ENCODE measurements around the gene GALC. TPM values are rescaled to one million over a fixed set of nuclear protein-coding genes. Genes with fewer than 3 reads are reported as not detected.
A peak's percentile ranks its signal among the peaks of the same experiment; 100 is the strongest.

Gene GALC
- total and polyA plus RNA-seq, 2 experiments from 2014 or later, result 13.1 to 24.0 TPM

DNA sequence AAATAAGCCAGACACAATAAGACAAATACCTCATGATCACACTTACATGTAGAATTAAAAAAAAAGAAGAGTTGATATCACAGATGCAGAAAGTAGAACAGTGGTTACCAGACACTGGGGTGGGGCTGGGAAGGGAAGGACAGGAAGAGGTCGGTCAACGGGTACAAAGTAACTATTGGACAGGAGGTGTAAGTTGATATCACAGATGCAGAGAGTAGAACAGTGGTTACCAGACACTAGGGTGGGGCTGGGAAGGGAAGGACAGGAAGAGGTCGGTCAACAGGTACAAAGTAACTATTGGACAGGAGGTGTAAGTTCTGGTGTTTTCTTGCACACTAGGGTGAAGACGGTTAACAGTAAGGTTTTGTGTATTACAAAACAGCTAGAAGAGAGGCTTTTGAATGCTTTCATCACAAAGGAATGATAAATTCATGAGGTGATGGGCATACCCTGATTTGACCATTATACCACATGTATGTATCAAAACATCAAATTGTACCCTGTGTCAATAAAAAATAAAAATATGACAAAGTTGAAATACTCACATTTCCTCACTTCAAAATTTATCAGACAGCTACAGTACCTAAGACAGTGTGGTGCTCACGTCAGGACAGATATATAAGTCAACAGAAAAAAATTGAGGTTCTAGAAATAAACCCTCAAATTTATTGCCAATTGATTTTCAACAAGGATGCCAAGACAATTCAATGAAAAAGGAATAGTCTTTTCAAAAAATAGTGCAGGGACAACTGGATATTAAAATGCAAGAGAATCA, 32.8 kb downstream of the GALC start:
- no peak for DNase-seq
- 93 to 96% methylated on average over 4 to 5 of the region's 5 CpGs for WGBS, 2 experiments (ENCODE audit: low coverage in 1 of 2, low lambda C conversion rate in 2 of 2, missing lambda C conversion rate in 2 of 2)

DNA sequence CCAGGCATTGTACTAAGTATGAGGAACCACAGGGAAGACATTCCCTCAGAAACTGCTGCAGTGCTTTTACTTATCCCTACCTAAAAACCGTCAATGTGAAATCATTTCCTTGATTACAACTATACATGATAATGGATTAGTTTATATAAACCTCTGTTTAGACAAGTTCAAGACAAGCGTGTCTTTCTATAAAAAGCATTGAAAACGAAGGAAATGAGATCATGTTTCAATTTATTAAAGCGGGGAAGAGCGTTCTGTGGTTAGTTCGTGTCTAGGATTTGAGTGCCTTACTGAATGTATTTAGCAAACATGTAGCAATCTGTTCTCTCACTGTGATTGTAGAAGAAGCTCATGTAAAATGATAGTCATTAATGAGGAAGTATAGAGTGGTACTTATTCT, 37.5 kb downstream of the GALC start:
- Histone ChIP-seq H3K79me2 (ENCODE audit: insufficient read depth) (no peaks in the 10 kb centered on the region), H3K9me3 (ENCODE audit: low read depth) (no peaks in the 10 kb centered on the region), H3K36me3 (ENCODE audit: low read depth) (no peaks in the 10 kb centered on the region), H2AFZ (peak overlapping the region; percentile 10; the same call in 1 of the 2 replicates), H3F3A (ENCODE audit: insufficient read depth) (no peaks in the 10 kb centered on the region), H3K4me1 (ENCODE audit: insufficient read depth) (no peaks in the 10 kb centered on the region), H3K9me2 (ENCODE audit: insufficient read depth) (no peaks in the 10 kb centered on the region), H3K4me3 (no peak overlapping the region), H3K27me3 (replicated peaks; ENCODE audit: insufficient read depth) (no peaks in the 10 kb centered on the region), H3K27ac (no peak overlapping the region), H3K4me2 (ENCODE audit: unreplicated experiment) (no peak overlapping the region), H3K9ac (no peak overlapping the region), H4K20me1 (ENCODE audit: insufficient read depth) (no peaks in the 10 kb centered on the region)
- in situ Hi-C loops (cut with MboI), result no loop called here
- 52 to 54% methylated on average over 6 of the region's 6 CpGs for WGBS, 2 experiments (ENCODE audit: low coverage in 1 of 2, low lambda C conversion rate in 2 of 2, missing lambda C conversion rate in 2 of 2)
- TF ChIP-seq EZH2phosphoT487 (IDR thresholded peaks at IDR 0.05; ENCODE audit: insufficient read depth, low read depth) (no peak), EZH2 (IDR thresholded peaks at IDR 0.05; ENCODE audit: insufficient read depth, poor library complexity, severe bottlenecking) (no peak)
- DNase-seq, result no peak

More for the DNA sequence above, 32.8 kb downstream of the GALC start:
- Histone ChIP-seq H3K79me2 (ENCODE audit: insufficient read depth) (no peaks in the 10 kb centered on the region), H3K9me3 (ENCODE audit: low read depth) (no peaks in the 10 kb centered on the region), H3K9me2 (ENCODE audit: insufficient read depth) (no peaks in the 10 kb centered on the region), H3K36me3 (ENCODE audit: low read depth) (no peaks in the 10 kb centered on the region), H3K4me3 (no peak overlapping the region), H4K20me1 (ENCODE audit: insufficient read depth) (no peaks in the 10 kb centered on the region), H3K4me1 (ENCODE audit: insufficient read depth) (no peaks in the 10 kb centered on the region), H3K27me3 (replicated peaks; ENCODE audit: insufficient read depth) (no peaks in the 10 kb centered on the region), H2AFZ (no peak overlapping the region), H3F3A (ENCODE audit: insufficient read depth) (no peaks in the 10 kb centered on the region), H3K27ac (no peak overlapping the region), H3K4me2 (ENCODE audit: unreplicated experiment) (no peak overlapping the region), H3K9ac (no peak overlapping the region)
- TF ChIP-seq EZH2 (IDR thresholded peaks at IDR 0.05; ENCODE audit: insufficient read depth, poor library complexity, severe bottlenecking) (no peak), EZH2phosphoT487 (IDR thresholded peaks at IDR 0.05; ENCODE audit: insufficient read depth, low read depth) (no peak)
- in situ Hi-C loops (cut with MboI), result no loop called here

DNA sequence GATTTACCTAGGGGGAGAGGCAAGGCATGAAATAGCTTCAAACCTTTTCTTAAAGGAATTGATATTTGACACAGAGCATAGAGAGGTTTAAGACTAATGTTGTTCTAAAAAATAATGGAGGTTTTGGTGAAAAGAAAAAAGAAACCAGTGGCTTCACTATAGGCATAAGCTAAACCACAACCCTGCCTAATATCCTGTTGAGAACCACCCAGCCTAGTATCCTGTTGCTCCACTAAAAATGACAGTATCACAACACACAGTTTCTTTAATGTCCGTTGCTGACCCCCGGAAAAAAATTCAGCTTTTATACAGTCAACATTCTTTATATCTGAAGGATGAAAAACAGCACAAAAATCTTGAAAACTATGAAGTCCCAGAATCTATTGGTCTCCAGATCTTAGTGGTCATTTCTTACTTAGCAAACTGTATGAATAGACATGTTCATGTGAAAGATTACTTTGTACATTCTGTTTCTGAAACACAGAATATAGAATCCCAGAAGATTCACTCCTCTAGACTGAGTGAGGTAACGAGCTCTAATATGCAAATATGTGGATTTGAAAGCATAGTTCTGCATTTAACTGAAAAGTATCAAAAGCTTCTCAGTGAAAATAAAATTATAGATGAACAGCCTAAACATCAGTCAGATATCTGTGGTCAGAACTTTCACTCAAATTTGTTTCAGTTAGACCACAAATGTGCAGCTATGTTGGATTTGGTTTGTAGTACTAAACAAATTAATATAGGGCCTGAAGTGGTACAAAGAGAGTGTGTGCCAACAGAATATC, 40.5 kb downstream of the GALC start:
- Histone ChIP-seq H2AFZ (no peak overlapping the region), H3K27ac (no peak overlapping the region), H3K9me2 (ENCODE audit: insufficient read depth) (no peaks in the 10 kb centered on the region), H3K4me3 (no peak overlapping the region), H3K36me3 (ENCODE audit: low read depth) (no peaks in the 10 kb centered on the region), H3F3A (ENCODE audit: insufficient read depth) (no peaks in the 10 kb centered on the region), H3K4me2 (ENCODE audit: unreplicated experiment) (no peak overlapping the region), H3K79me2 (ENCODE audit: insufficient read depth) (no peaks in the 10 kb centered on the region), H3K9ac (no peak overlapping the region), H3K9me3 (ENCODE audit: low read depth) (no peaks in the 10 kb centered on the region), H4K20me1 (ENCODE audit: insufficient read depth) (no peaks in the 10 kb centered on the region), H3K27me3 (replicated peaks; ENCODE audit: insufficient read depth) (no peaks in the 10 kb centered on the region), H3K4me1 (ENCODE audit: insufficient read depth) (no peaks in the 10 kb centered on the region)
- TF ChIP-seq EZH2phosphoT487 (IDR thresholded peaks at IDR 0.05; ENCODE audit: insufficient read depth, low read depth) (no peak), EZH2 (IDR thresholded peaks at IDR 0.05; ENCODE audit: insufficient read depth, poor library complexity, severe bottlenecking) (no peak)
- no peak for DNase-seq
- 86 to 92% methylated on average over 3 of the region's 3 CpGs for WGBS, 2 experiments (ENCODE audit: low coverage in 1 of 2, low lambda C conversion rate in 2 of 2, missing lambda C conversion rate in 2 of 2)
- in situ Hi-C loops (cut with MboI), result no loop called here

DNA sequence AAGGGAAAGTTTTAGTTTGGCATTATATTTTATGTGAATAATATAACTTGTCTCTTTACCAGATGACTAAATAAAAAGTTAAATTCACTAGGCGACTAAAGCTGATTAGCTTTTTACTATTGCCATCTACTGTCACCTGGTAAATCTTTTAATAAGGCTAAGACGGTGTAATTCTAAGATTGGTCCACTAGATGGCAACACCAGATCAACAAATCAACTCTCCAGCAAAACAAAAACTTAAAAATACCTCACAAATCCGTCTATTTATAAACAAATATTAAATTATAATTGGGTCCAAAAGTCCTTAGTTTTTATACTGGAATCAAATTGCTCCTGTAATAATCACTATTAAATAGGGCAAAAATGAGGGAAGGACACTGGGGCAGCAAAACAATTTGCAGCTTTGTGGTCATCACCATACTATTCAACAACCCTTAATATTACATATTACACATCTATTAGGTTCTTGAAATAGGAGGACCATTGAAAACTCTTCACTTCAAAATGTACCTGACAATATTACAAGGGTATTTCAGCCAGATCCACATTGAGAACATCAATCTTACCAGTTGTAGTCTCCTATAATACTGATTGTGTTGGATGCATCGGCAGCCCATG, 47.9 kb downstream of the GALC start:
- peak; percentile 48 for DNase-seq
- TF ChIP-seq EZH2 (IDR thresholded peaks at IDR 0.05; ENCODE audit: insufficient read depth, poor library complexity, severe bottlenecking), result no peak
- no peak for TF ChIP-seq EZH2phosphoT487 (IDR thresholded peaks at IDR 0.05; ENCODE audit: insufficient read depth, low read depth)
- in situ Hi-C loops (cut with MboI), result no loop called here

More for the DNA sequence above, 47.9 kb downstream of the GALC start:
- no peaks in the 10 kb centered on the region for H3K9me3 ChIP-seq (ENCODE audit: low read depth)
- WGBS, 2 experiments (ENCODE audit: low coverage in 1 of 2, low lambda C conversion rate in 2 of 2, missing lambda C conversion rate in 2 of 2), result 26 to 27% methylated on average over 4 of the region's 4 CpGs
- no peak overlapping the region for H3K27ac ChIP-seq
- H3K9me2 ChIP-seq (ENCODE audit: insufficient read depth), result no peaks in the 10 kb centered on the region
- no peaks in the 10 kb centered on the region for H3K4me1 ChIP-seq (ENCODE audit: insufficient read depth)
- no peak overlapping the region for H3K4me3 ChIP-seq
- H3K27me3 ChIP-seq (replicated peaks; ENCODE audit: insufficient read depth), result no peaks in the 10 kb centered on the region
- no peaks in the 10 kb centered on the region for H3K79me2 ChIP-seq (ENCODE audit: insufficient read depth)
- no peak overlapping the region for H3K4me2 ChIP-seq (ENCODE audit: unreplicated experiment)
- H3F3A ChIP-seq (ENCODE audit: insufficient read depth), result no peaks in the 10 kb centered on the region
- H3K36me3 ChIP-seq (ENCODE audit: low read depth), result no peaks in the 10 kb centered on the region
- no peak overlapping the region for H3K9ac ChIP-seq
- no peak overlapping the region for H2AFZ ChIP-seq
- no peaks in the 10 kb centered on the region for H4K20me1 ChIP-seq (ENCODE audit: insufficient read depth)

Data from GM23248 (cell line).